ENCODE measurements around the gene CDH23. TPM values are rescaled to one million over a fixed set of nuclear protein-coding genes. Genes with fewer than 3 reads are reported as not detected.

CDH23 gene
- total RNA-seq, 4 donors from 2014 or later = 7.1 to 56.2 (median 25.4) TPM

DNA sequence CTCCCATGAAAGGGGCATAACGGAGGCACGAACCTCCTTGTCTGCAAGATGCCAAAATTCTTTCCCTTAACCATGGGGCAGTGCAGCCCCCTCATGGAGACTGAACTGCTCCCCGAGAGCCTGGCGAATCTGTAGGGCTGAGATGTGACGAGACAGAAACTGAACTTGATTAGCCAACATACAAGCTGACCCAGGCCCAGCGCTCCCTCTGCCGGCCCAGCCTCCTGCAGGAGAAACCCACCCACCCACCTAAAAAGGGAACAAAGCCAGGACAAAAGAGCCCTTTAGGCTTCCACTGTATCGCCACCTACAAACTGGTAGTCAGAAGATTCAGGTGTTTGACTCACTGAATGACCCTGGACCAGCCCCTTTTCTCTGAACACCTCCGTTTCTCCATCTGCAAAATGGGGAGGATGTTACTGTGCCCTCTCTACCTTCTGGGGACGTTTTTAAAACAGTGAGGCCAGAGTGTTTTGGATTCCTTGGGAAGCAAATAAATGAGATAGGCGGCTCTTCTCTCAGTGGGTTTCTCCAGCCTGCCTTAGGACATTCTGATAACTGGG is 264.4 kb downstream of the CDH23 start:
- no peak overlapping the region for H3K4me3 ChIP-seq
- DNase-seq = no peak
- H3K9me3 ChIP-seq = no peaks in the 10 kb centered on the region
- no peaks in the 10 kb centered on the region for H3K36me3 ChIP-seq
- no peaks in the 10 kb centered on the region for H3K27me3 ChIP-seq
- H3K4me1 ChIP-seq = no peaks in the 10 kb centered on the region
- no peak for TF ChIP-seq POLR2A (IDR thresholded peaks at IDR 0.05)
- TF ChIP-seq, protein P1, sequence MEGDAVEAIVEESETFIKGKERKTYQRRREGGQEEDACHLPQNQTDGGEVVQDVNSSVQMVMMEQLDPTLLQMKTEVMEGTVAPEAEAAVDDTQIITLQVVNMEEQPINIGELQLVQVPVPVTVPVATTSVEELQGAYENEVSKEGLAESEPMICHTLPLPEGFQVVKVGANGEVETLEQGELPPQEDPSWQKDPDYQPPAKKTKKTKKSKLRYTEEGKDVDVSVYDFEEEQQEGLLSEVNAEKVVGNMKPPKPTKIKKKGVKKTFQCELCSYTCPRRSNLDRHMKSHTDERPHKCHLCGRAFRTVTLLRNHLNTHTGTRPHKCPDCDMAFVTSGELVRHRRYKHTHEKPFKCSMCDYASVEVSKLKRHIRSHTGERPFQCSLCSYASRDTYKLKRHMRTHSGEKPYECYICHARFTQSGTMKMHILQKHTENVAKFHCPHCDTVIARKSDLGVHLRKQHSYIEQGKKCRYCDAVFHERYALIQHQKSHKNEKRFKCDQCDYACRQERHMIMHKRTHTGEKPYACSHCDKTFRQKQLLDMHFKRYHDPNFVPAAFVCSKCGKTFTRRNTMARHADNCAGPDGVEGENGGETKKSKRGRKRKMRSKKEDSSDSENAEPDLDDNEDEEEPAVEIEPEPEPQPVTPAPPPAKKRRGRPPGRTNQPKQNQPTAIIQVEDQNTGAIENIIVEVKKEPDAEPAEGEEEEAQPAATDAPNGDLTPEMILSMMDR (IDR thresholded peaks at IDR 0.05) = no peak
- H3K27ac ChIP-seq = no peak overlapping the region
- intact Hi-C loops (cut with DNase I; ENCODE audit: low total_unique reads) = no loop called here

DNA sequence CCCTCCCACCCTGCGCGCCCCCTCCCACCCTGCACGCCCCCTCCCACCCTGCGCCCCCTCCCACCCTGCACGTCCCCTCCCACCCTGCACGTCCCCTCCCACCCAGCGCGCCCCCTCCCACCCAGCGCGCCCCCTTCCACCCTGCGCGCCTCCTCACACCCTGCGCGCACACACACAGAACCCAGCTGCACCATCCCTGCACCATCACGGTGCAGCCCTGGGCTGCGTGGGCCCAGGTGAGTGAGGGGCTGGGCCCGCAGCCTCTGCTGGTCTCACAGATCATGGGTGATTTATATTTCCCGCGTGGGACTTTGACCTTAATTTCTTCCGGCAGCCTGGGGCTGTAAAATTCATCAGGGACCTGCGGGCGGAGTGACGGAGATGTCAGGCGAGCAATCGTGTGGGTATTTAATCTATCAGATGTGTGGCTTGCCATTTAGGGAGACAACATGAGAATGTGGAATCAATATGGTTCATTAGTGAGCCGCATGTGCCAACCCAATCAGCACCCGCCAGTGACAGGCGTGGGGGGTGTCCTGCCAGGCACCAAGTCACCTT is 265.1 kb downstream of the CDH23 start:
- no peak for DNase-seq
- Histone ChIP-seq H3K36me3 (no peaks in the 10 kb centered on the region), H3K9me3 (no peaks in the 10 kb centered on the region), H3K27me3 (no peaks in the 10 kb centered on the region), H3K4me3 (no peak overlapping the region), H3K27ac (no peak overlapping the region), H3K4me1 (no peaks in the 10 kb centered on the region)
- intact Hi-C loops (cut with DNase I; ENCODE audit: low total_unique reads) = no loop called here
- no peak for TF ChIP-seq POLR2A (IDR thresholded peaks at IDR 0.05)
- TF ChIP-seq, protein P1 (IDR thresholded peaks at IDR 0.05) = no peak

DNA sequence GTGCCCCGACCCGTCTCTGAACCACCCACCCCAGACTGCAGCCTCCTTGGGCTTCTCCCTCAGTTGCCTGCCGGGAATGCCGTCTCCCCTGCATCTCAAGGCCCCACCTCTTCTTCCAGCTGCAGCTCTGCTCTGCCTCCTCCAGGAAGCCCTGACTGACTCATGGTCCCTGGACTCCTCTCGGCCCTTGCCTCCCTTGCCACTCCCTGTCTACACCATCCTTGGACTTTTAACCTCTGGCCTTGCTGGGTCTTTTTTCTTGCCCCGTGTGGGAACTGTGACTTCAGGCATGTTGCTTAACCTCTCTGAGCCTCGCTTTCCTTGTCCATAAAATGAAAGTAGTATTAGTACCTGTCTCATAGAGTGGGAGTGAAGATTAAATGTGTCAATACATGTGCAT is 266.6 kb downstream of the CDH23 start:
- H3K36me3 ChIP-seq = no peaks in the 10 kb centered on the region
- no peak overlapping the region for H3K4me3 ChIP-seq
- DNase-seq = no peak
- no peaks in the 10 kb centered on the region for H3K27me3 ChIP-seq
- H3K4me1 ChIP-seq = no peaks in the 10 kb centered on the region
- H3K9me3 ChIP-seq = no peaks in the 10 kb centered on the region
- no peak for TF ChIP-seq POLR2A (IDR thresholded peaks at IDR 0.05)
- TF ChIP-seq, protein P1 (IDR thresholded peaks at IDR 0.05) = no peak
- intact Hi-C loops (cut with DNase I; ENCODE audit: low total_unique reads) = no loop called here
- H3K27ac ChIP-seq = no peak overlapping the region

DNA sequence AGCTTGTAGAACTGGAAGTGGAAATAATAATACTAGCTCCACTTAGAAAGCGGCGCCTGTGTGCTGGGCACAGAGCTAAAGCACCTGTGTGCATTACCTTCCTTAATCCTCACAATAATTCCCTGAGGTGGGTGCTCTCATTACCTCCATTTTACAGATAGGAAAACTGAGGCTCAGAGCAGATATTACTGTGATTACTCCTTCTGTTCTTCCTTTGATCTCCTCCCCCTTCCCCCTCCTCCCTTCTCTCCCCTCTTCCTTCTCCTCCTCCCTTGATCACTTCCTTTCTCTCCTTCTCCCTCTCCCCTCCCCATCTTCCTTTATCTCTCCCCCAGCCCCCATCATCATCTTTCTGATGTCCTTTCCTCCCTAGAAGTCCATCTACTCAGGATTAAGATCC is 267.9 kb downstream of the CDH23 start:
- no peaks in the 10 kb centered on the region for H3K9me3 ChIP-seq
- H3K4me3 ChIP-seq = no peak overlapping the region
- DNase-seq = no peak
- intact Hi-C loops (cut with DNase I; ENCODE audit: low total_unique reads) = no loop called here
- TF ChIP-seq POLR2A (IDR thresholded peaks at IDR 0.05) = no peak
- TF ChIP-seq, protein P1 (IDR thresholded peaks at IDR 0.05) = no peak
- H3K4me1 ChIP-seq = no peaks in the 10 kb centered on the region
- H3K27ac ChIP-seq = no peak overlapping the region
- no peaks in the 10 kb centered on the region for H3K36me3 ChIP-seq
- no peaks in the 10 kb centered on the region for H3K27me3 ChIP-seq

DNA sequence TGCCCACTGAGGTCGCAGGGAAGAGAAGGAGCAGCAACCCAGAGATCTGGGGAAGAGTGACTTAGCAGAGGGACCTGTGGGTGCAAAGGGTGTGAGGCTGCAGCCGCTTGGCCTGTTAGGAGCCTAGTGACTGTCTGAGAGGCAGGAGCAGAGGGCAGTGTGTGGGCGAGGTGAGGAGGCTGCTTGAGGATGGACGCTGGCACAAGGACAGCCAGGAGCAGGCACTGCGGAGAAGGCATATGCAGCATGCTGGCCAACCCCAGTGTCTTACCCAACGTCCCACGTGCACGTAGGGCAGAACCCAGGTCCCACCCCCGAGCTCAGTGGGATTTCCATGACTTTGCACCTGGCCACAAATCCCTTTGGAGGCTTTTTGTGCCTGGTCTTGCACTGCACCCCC is 268.7 kb downstream of the CDH23 start:
- Histone ChIP-seq H3K4me3 (no peak overlapping the region), H3K27ac (no peak overlapping the region), H3K9me3 (no peaks in the 10 kb centered on the region), H3K4me1 (no peaks in the 10 kb centered on the region), H3K36me3 (no peaks in the 10 kb centered on the region), H3K27me3 (no peaks in the 10 kb centered on the region)
- no peak for DNase-seq
- TF ChIP-seq, protein P1 (IDR thresholded peaks at IDR 0.05) = no peak
- TF ChIP-seq POLR2A (IDR thresholded peaks at IDR 0.05) = no peak
- intact Hi-C loops (cut with DNase I; ENCODE audit: low total_unique reads) = no loop called here

Measured in uterus (tissue), 4 donors.